Measurements from ENCODE around the gene GALR3. TPM values are rescaled to one million over a fixed set of nuclear protein-coding genes. Genes with fewer than 3 reads are reported as not detected.

The GALR3 gene
- total RNA-seq, 1 donor from 2014 or later = not detected

DNA sequence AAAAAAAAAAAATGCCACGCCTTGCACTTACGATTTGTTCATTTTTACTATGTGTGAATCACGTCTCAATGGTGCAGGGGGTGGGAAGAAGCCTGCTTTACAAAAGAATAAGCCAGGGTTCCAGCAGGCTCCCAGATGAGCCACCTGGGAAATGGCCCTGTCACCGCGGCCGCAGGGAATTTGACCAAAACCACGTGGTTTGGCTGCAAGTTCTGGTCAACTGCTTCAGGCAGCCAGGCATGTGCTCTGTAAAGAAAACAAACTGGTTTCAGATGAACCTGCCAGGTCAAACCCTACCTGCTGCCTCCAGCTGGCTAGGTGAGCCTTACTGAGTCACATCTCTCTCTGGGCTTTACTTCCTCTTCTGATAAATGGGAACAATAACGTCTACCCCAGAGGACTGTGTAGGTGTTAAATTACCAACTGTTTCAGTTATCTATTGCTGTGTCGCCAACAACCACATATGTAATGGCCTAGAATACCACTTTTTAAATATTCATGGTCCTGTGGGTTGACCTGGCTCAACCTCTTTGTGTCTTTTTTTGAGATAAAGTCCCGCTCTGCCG, 46.0 kb upstream of the GALR3 start:
- Mint-ChIP-seq H3K27ac (ENCODE audit: unreplicated experiment) (no peak overlapping the region), H3K9me3 (ENCODE audit: unreplicated experiment) (no peaks in the 10 kb centered on the region), H3K36me3 (ENCODE audit: low read depth, unreplicated experiment) (peaks cover 18% of the 10 kb centered on the region), H3K4me3 (ENCODE audit: unreplicated experiment) (no peak overlapping the region), H3K4me1 (ENCODE audit: unreplicated experiment) (peaks cover 12% of the 10 kb centered on the region), H3K27me3 (ENCODE audit: unreplicated experiment) (peaks cover 21% of the 10 kb centered on the region)
- TF ChIP-seq, protein P1, sequence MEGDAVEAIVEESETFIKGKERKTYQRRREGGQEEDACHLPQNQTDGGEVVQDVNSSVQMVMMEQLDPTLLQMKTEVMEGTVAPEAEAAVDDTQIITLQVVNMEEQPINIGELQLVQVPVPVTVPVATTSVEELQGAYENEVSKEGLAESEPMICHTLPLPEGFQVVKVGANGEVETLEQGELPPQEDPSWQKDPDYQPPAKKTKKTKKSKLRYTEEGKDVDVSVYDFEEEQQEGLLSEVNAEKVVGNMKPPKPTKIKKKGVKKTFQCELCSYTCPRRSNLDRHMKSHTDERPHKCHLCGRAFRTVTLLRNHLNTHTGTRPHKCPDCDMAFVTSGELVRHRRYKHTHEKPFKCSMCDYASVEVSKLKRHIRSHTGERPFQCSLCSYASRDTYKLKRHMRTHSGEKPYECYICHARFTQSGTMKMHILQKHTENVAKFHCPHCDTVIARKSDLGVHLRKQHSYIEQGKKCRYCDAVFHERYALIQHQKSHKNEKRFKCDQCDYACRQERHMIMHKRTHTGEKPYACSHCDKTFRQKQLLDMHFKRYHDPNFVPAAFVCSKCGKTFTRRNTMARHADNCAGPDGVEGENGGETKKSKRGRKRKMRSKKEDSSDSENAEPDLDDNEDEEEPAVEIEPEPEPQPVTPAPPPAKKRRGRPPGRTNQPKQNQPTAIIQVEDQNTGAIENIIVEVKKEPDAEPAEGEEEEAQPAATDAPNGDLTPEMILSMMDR (IDR thresholded peaks at IDR 0.05; ENCODE audit: unreplicated experiment) = no peak
- DNase-seq (ENCODE audit: low spot score) = no peak

DNA sequence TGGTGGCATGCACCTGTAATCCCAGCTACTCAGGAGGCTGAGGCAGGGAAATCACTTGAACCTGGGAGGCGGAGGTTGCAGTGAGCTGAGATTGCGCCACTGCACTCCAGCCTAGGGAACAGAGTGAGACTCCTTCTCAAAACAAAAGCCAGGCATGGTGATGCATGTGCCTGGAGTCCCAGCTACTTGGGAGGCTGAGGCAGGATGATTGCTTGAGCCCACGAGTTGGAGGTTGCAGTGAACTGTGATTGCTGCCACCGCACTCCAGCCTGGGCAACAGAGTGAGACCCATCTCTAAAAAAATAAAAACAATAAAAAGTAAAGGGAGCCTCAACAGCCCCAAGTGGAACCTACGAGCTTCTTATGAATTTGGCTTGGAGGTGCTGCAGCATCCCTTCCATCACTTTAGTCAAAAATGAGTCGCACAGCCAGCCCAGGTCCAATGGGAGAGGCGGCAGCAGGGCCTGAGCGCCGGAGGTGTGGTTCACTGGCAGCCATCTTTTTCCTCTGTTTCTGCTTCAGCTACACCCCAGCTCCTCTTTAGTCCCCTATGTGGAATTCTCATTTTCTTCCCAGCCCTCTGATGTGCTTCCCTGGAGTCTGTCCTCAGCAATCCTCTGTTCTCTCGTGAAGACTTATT, 44.7 kb upstream of the GALR3 start:
- DNase-seq (ENCODE audit: low spot score) = no peak
- H3K9me3 Mint-ChIP-seq (ENCODE audit: unreplicated experiment) = no peaks in the 10 kb centered on the region

DNA sequence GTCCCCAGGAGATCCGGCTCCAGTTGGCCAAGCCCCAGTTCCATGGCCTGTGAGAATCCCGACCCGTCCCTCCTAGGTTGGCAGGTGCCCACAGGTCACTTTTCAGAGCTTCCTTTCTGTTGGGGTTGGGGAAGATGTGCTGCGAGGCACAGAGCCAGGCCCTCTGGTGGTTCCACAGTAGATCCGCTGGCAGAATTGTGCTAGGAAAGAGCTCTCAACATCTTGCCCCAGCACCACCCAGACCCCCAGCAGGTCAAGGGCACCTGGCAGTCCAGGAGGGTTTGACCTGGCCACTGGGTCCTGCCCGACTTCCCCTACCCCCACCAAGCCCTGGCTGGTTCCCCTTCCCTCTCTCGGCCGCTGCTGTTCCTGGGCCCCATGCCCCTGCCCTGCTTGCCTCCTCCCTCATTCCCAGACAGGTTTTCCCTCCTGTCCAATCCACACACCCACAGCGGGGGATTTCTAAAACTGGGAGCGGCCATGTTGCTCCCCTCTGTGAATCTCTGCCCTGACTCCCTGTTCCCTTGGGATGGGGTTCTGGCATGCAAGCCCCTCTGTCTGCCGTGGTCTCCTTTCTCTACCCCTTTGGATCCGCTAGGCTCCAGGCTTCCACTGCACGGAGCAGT, 41.6 kb upstream of the GALR3 start:
- Mint-ChIP-seq H3K27me3 (ENCODE audit: unreplicated experiment) (peaks cover 17% of the 10 kb centered on the region), H3K9me3 (ENCODE audit: unreplicated experiment) (no peaks in the 10 kb centered on the region), H3K4me3 (ENCODE audit: unreplicated experiment) (no peak overlapping the region), H3K27ac (ENCODE audit: unreplicated experiment) (no peak overlapping the region), H3K36me3 (ENCODE audit: low read depth, unreplicated experiment) (peaks cover 4% of the 10 kb centered on the region), H3K4me1 (ENCODE audit: unreplicated experiment) (peaks cover 11% of the 10 kb centered on the region)
- TF ChIP-seq, protein P1 (IDR thresholded peaks at IDR 0.05; ENCODE audit: unreplicated experiment) = no peak
- DNase-seq (ENCODE audit: low spot score) = no peak

More for the DNA sequence above, 44.7 kb upstream of the GALR3 start:
- Mint-ChIP-seq H3K4me3 (ENCODE audit: unreplicated experiment) (no peak overlapping the region), H3K4me1 (ENCODE audit: unreplicated experiment) (peaks cover 13% of the 10 kb centered on the region), H3K27ac (ENCODE audit: unreplicated experiment) (no peak overlapping the region), H3K27me3 (ENCODE audit: unreplicated experiment) (peaks cover 21% of the 10 kb centered on the region), H3K36me3 (ENCODE audit: low read depth, unreplicated experiment) (peaks cover 10% of the 10 kb centered on the region)
- TF ChIP-seq, protein P1 (IDR thresholded peaks at IDR 0.05; ENCODE audit: unreplicated experiment) = no peak

DNA sequence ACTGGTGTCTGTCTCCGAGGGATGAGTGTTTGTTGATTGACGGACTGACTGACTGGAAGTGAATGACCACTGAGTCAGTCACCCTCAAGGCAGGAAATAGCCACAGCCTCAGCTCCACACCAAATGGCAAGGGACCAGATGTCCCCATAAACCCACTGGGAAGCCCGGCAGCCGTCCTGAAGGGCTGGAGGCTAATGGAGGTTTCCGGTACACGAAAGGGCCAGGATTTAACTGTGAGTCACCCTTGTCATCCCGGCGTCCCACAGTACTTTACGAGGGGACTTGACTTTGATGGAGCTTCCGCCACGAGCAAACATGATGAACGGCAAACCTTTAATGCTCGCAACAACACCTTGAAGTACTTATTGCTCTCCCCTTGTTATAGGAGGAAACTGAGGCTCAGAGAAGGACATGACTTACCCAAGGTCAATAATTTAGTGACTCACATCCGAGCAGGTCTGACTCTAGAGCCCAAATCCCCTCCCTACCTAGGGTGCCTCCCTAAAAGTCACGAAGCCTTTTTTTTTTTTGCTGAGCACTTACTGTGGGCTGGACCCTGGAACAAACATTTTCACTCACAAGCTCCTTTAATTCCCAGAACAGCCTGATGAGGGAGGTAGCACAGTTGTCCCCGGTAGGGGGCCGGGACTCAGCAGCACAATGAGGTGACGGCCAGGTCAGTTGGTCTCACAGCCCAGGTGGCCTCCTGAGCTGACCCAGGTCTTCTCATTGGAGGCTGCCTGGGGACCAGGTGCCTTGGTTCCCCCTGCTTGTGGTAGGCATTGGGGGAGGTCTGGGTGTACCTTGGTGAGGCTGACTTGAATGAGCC, 40.6 kb upstream of the GALR3 start:
- Mint-ChIP-seq H3K4me1 (ENCODE audit: unreplicated experiment) (peaks cover 11% of the 10 kb centered on the region), H3K4me3 (ENCODE audit: unreplicated experiment) (no peak overlapping the region), H3K27ac (ENCODE audit: unreplicated experiment) (no peak overlapping the region), H3K9me3 (ENCODE audit: unreplicated experiment) (no peaks in the 10 kb centered on the region), H3K36me3 (ENCODE audit: low read depth, unreplicated experiment) (peaks cover 4% of the 10 kb centered on the region), H3K27me3 (ENCODE audit: unreplicated experiment) (peaks cover 17% of the 10 kb centered on the region)
- DNase-seq (ENCODE audit: low spot score) = no peak
- TF ChIP-seq, protein P1 (IDR thresholded peaks at IDR 0.05; ENCODE audit: unreplicated experiment) = no peak
